ENCODE measurements around the gene RELA.
A peak's percentile ranks its signal among the peaks of the same experiment; 100 is the strongest.

Gene RELA

GRCh38 chr11:65615229-65615949 lies 47.3 kb downstream of the RELA start, which contains the start of gene PCNX3:
TSS of gene PCNX3 (plus strand) at chr11:65615776. CDS start at chr11:65616312, 536 bp downstream.
- DNase-seq (ENCODE audit: extremely low read depth in 1 of 2, low read depth in 1 of 2), result peak; percentile 100

DNA sequence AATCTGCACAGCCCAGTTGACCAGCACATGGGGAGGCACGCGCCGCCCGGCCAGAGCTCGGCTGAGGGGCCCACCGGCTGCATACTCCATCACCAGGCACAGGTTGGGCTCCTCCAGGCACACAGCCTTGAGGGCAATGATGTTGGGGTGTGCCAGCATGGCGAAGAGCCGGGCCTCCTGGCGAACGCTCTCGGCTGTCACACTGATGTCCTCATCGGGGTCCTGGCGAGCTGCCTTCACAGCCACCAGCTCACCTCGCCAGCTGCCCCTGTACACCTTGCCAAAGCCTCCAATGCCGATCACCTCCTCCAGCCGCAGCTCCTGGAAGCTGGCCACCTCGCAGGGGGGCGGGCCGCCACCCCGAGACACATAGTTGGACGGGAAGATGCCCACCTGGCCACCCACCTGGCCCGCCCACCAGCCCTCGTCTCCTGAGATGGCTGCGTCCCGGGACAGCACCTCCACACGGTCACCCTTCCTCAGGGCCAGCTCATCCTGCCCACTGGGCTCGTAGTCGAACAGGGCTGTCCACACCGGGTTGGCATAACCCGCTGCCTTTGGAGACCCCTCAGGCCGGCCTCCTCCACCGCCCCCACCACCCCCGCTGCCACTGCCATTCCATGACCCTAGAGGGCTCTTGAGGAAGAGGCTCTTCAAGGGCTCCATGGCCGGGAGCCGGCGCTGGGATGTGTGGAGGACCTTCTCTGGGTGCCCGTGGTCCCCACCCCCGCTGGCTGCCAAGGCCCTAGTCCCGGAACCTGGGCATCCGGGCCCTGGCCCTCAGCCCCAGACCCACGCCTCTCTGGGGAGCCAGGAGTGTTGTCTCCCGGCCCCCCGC lies 49.4 kb downstream of the RELA start:
- DNase-seq (ENCODE audit: extremely low read depth in 1 of 2, low read depth in 1 of 2), result no peak

DNA sequence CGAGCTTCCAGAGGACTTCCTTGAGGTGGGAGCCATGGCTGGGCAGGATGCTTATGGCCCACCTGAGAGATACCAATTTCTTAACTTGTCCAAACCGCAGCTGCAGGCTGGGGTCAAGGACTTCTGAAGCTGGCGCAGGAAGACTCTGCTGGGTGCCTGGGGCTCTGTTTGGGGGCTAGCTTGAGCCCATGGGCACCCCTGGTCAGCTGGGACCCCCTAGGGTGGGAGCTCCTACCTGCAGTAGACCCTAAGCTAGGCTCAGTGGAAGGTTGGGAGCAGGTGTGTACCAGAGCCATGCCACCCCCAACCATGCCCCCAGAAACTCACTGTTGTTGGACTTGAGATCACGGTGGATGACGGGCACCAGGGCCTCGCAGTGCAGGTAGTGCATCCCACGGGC lies 50.0 kb downstream of the RELA start:
- no peak for DNase-seq (ENCODE audit: extremely low read depth in 1 of 2, low read depth in 1 of 2)

DNA sequence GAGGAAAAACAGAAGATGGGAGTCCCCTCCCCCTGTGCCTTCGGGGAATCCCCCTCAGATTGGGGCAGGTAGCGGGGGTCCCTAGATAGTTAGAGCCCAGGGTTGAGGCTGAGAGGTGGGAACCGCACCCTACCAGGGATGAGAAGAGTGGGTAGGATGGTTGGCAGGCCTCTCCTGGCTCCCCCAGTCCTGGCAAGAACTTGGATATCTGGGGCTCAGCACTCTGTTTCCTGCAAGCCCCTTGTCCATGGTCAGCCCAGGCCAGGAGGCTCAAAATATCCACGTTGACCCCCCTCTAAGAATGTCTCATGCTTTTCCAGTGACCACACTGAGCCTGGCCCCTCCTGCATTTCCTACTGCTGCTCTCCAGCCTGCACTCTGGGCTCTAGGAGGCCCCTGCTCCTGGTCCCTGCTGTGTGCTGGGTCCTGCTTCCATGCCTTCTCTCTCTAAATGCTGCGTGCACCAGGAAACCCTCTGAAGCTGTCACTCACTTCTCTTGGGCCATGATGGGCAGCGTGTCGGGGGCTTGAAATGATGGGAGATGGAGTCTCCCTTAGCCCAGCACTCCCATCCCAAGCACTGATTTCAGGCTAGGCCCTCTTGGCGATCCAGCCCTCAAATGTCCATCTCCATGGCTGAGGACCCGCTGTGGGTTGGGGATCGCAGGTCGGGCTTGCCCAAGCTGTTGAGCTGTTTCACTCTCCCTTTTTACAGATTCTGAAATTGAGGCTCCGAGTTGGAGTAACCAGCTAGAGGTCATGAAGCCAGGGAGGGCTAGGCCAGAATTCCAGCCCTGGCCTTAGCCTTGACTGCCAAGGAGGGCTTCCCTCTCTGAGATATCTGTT lies 50.7 kb downstream of the RELA start:
- DNase-seq (ENCODE audit: extremely low read depth in 1 of 2, low read depth in 1 of 2), result no peak

GRCh38 chr11:65611028-65611757 lies 51.5 kb downstream of the RELA start:
- no peak for DNase-seq (ENCODE audit: extremely low read depth in 1 of 2, low read depth in 1 of 2)

GRCh38 chr11:65610404-65610803 lies 52.3 kb downstream of the RELA start:
- DNase-seq (ENCODE audit: extremely low read depth in 1 of 2, low read depth in 1 of 2), result no peak

GRCh38 chr11:65609665-65610064 lies 53.1 kb downstream of the RELA start:
- no peak for DNase-seq (ENCODE audit: extremely low read depth in 1 of 2, low read depth in 1 of 2)

GRCh38 chr11:65609229-65609628 lies 53.5 kb downstream of the RELA start:
- no peak for DNase-seq (ENCODE audit: extremely low read depth in 1 of 2, low read depth in 1 of 2)

DNA sequence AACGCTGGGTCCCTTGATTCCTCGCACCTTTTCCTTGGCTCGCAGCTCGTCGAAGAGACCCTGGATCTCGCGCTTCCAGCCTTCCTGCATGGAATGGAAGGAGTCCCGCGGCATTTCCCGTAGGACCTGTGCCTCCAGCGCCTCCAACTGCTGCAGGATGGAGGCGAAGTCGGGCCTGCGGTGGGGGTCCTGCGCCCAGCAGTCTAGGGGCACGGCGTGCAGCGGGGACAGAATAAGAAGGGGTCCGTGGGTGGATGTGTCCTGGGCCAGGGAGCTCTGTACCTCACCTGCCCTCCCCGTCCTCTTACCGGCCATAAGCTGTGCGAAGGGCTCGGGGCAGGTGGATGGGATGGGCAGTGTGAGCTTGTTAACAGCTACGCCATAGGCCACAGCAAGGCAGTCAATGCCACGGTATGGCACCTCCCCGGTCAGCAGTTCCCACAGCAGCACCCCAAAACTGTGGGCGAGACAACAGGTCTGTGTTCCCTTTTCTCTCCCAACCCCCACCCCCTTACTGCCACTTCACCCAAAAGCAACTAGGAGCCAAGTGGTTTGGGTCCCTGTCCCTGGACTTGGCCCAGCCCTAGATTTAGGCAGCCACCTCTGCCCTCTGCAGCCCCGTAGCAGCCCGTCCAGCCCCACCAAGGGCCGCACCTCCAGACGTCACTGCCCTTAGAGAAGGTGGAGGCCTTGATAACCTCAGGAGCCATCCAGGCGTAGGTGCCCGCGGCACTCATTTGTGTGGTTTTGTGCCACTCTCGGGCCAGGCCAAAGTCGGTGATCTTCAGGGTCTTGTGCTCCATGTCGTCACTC lies 54.9 kb downstream of the RELA start:
- no peak for DNase-seq (ENCODE audit: extremely low read depth in 1 of 2, low read depth in 1 of 2)

DNA sequence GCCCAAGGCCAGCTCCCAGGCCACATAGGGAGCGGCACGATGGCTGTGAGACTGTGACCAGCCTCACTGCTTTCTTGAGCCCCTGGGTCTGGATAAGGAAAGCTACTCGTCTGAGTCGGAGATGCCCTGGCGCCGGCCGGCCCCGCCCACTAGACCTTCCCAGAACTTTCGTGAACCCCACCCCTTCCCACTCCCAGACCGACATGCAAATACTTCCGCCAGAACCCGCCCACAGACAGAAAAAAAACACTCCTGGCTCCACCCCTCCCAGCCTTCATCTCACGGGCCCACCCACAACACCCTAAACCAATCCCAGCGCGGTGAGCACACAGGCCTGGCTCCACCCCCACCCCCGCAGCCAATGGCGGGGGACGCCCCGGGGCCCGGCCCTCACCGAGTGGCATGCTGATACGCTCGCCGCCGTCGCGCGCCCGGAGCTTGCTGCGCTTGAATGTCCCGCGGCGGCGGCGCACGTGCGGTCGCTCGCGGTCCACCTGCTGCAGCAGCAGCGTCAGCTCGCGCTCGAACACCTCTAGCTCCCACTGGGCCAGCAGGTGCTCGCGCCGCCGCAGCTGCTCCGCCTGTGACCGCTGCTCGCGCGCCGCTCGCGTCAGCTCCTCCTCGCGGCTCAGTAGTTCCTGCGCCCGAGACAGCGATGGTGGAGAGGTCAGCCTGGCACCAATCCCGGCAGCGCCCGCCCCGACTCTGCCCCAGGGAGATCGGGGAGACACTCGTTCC lies 55.7 kb downstream of the RELA start:
- no peak for DNase-seq (ENCODE audit: extremely low read depth in 1 of 2, low read depth in 1 of 2)

DNA sequence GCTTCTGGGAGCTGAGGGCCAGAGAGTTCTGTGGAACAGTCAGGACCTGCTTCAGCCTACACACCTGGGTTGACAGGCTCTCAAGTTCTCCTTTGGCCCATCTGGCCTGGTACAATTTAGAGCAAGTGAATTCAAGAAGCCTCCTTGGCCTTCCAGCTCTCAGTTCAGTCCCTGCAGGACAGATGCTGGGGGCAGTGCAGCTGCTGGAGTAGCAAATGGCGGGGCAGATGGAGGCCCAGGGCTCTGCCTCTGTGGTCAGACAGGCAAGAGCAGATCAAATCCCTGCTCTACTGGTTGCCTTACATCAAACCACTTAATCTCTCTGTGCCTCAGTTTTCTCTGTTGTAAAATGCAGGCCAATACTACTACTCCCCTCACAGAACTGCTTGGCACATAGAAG lies 58.5 kb downstream of the RELA start:
- no peak for DNase-seq (ENCODE audit: extremely low read depth in 1 of 2, low read depth in 1 of 2)
